Measurements from ENCODE around the gene SLC49A3. TPM values are rescaled to one million over a fixed set of nuclear protein-coding genes. Genes with fewer than 3 reads are reported as not detected.

The SLC49A3 gene
- total and polyA plus RNA-seq, 2 of the 13 experiments (the other 11 are each of a cell fraction or from before 2014, with no cell fraction given), result 0.07 to 0.17 TPM

DNA sequence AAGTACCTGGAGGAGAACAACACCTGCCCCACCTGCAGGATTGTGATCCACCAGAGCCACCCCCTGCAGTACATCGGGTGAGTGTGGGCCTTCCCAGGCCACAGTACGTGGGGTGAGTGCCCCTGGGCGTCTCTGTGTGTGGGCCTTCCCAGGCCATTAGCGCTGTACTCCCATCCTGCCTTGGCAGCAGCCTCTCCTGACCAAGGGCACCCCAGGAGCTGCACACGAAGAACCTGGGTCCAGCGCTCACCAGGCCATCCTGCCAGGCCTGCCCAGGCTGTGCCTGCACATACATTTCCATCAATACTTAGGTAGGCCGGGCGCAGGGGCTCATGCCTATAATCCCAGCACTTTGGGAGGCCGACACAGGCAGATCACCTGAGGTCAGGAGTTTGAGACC is 46.0 kb upstream of the SLC49A3 start:
- no TSS peak for BruUV-seq (replicated peaks)
- 100% methylated on average over 1 of the region's 9 CpGs for WGBS (ENCODE audit: low lambda C conversion rate)

DNA sequence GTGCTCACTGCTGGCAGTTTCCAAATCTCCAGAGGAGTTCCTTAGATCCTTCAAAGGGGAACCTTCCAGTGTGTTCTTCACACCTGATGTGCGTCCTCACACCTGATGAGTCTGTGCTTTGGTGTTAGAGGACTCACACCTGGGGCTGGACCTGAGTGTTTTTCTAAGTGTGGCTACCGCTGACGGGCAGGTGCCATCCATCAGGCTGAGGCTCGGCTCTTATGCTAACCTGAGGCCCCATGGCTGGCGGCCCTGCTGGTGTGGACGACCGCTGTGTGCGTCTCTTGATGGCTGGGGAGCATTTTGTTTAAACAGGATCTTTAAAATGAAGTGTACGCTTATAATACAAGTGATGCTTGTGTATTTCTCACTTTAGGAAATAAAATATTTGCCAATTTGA is 45.1 kb upstream of the SLC49A3 start:
- Histone ChIP-seq H3K4me1 (ENCODE audit: insufficient read depth, low read length) (no peaks in the 10 kb centered on the region), H3K4me2 (ENCODE audit: low read depth, low read length) (no peak overlapping the region), H3K9ac (ENCODE audit: insufficient read depth, low read depth, low read length) (no peak overlapping the region), H3K36me3 (replicated peaks in 1 of 2; ENCODE audit: control insufficient read depth in 1 of 2, insufficient read depth in 2 of 2, low read length in 2 of 2) (peaks cover 15 to 54% of the 10 kb centered on the region in 2 experiments), H3K27ac (ENCODE audit: extremely low read length, insufficient read depth, low read length) (no peak overlapping the region), H3K4me3 (replicated peaks in 1 of 3; ENCODE audit: insufficient read depth in 1 of 3, low read depth in 2 of 3, low read length in 3 of 3) (no peak overlapping the region), H4K20me1 (ENCODE audit: insufficient read depth, low read length) (peaks cover 5% of the 10 kb centered on the region; the same call in 1 of the 2 replicates), H3K79me2 (ENCODE audit: insufficient read depth, low read length) (no peaks in the 10 kb centered on the region), H2AFZ (ENCODE audit: low read length) (no peak overlapping the region), H3K27me3 (ENCODE audit: control insufficient read depth in 1 of 2, insufficient read depth in 2 of 2, low read length in 2 of 2) (no peaks in the 10 kb centered on the region), H3K9me3 (ENCODE audit: low read length) (no peaks in the 10 kb centered on the region)
- FAIRE-seq (no peak), ATAC-seq (no peak), DNase-seq (ENCODE audit: low spot score) (no peak)
- TF ChIP-seq, protein P1, sequence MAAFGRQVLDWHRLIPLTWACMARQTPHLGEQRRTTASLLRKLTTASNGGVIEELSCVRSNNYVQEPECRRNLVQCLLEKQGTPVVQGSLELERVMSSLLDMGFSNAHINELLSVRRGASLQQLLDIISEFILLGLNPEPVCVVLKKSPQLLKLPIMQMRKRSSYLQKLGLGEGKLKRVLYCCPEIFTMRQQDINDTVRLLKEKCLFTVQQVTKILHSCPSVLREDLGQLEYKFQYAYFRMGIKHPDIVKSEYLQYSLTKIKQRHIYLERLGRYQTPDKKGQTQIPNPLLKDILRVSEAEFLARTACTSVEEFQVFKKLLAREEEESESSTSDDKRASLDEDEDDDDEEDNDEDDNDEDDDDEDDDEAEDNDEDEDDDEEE (CRISPR knock-in tag; IDR thresholded peaks at IDR 0.05), result no peak
- TF ChIP-seq ZNF83 (CRISPR knock-in tag; IDR thresholded peaks at IDR 0.05; ENCODE audit: borderline replicate concordance) (no peak), ARNT2 (CRISPR knock-in tag; IDR thresholded peaks at IDR 0.05; ENCODE audit: low read depth) (no peak), U2AF1 (optimal IDR thresholded peaks at IDR 0.05; ENCODE audit: low read depth, low read length) (no peak)
- TF ChIP-seq, protein P2, sequence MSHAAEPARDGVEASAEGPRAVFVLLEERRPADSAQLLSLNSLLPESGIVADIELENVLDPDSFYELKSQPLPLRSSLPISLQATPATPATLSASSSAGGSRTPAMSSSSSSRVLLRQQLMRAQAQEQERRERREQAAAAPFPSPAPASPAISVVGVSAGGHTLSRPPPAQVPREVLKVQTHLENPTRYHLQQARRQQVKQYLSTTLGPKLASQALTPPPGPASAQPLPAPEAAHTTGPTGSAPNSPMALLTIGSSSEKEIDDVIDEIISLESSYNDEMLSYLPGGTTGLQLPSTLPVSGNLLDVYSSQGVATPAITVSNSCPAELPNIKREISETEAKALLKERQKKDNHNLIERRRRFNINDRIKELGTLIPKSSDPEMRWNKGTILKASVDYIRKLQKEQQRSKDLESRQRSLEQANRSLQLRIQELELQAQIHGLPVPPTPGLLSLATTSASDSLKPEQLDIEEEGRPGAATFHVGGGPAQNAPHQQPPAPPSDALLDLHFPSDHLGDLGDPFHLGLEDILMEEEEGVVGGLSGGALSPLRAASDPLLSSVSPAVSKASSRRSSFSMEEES (CRISPR knock-in tag; IDR thresholded peaks at IDR 0.05), result no peak
- WGBS (ENCODE audit: low lambda C conversion rate), result 98% methylated on average over 8 of the region's 9 CpGs
- ChIA-PET POLR2A (no interaction called here), CTCF (ENCODE audit: low intra/inter-chr PET ratio, low total read pairs) (no interaction called here)
- in situ Hi-C loops (cut with HindIII; ENCODE audit: extremely low pct_ligation_motif_present, low pct_unique_long_range_greater_than_20kb), result no loop called here
- intact Hi-C loops (cut with micrococcal nuclease; ENCODE audit: unreplicated experiment), result no loop called here
- BruUV-seq (replicated peaks), result TSS peak; percentile 52

More for the DNA sequence above, 46.0 kb upstream of the SLC49A3 start:
- DNase-seq (ENCODE audit: low spot score) (no peak), ATAC-seq (no peak), FAIRE-seq (no peak)
- Histone ChIP-seq H3K4me2 (ENCODE audit: low read depth, low read length) (no peak overlapping the region), H3K9me3 (ENCODE audit: low read length) (no peaks in the 10 kb centered on the region), H3K27ac (ENCODE audit: extremely low read length, insufficient read depth, low read length) (no peak overlapping the region), H3K4me3 (replicated peaks in 1 of 3; ENCODE audit: insufficient read depth in 1 of 3, low read depth in 2 of 3, low read length in 3 of 3) (no peak overlapping the region), H3K4me1 (ENCODE audit: insufficient read depth, low read length) (no peaks in the 10 kb centered on the region), H4K20me1 (ENCODE audit: insufficient read depth, low read length) (peaks cover 5% of the 10 kb centered on the region; the same call in 1 of the 2 replicates), H3K27me3 (ENCODE audit: control insufficient read depth in 1 of 2, insufficient read depth in 2 of 2, low read length in 2 of 2) (no peaks in the 10 kb centered on the region), H3K79me2 (ENCODE audit: insufficient read depth, low read length) (no peaks in the 10 kb centered on the region), H3K36me3 (replicated peaks in 1 of 2; ENCODE audit: control insufficient read depth in 1 of 2, insufficient read depth in 2 of 2, low read length in 2 of 2) (peaks cover 15 to 55% of the 10 kb centered on the region in 2 experiments), H3K9ac (ENCODE audit: insufficient read depth, low read depth, low read length) (no peak overlapping the region), H2AFZ (ENCODE audit: low read length) (no peak overlapping the region)
- TF ChIP-seq ZNF75D (CRISPR knock-in tag; IDR thresholded peaks at IDR 0.05; ENCODE audit: borderline replicate concordance), result no peak
- TF ChIP-seq, protein P3, sequence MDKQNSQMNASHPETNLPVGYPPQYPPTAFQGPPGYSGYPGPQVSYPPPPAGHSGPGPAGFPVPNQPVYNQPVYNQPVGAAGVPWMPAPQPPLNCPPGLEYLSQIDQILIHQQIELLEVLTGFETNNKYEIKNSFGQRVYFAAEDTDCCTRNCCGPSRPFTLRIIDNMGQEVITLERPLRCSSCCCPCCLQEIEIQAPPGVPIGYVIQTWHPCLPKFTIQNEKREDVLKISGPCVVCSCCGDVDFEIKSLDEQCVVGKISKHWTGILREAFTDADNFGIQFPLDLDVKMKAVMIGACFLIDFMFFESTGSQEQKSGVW (CRISPR knock-in tag; IDR thresholded peaks at IDR 0.05; ENCODE audit: borderline replicate concordance), result no peak
- no peak for TF ChIP-seq ARNT (IDR thresholded peaks at IDR 0.05)
- TF ChIP-seq RBM22 (optimal IDR thresholded peaks at IDR 0.05; ENCODE audit: low read length), result no peak
- TF ChIP-seq, protein P4, sequence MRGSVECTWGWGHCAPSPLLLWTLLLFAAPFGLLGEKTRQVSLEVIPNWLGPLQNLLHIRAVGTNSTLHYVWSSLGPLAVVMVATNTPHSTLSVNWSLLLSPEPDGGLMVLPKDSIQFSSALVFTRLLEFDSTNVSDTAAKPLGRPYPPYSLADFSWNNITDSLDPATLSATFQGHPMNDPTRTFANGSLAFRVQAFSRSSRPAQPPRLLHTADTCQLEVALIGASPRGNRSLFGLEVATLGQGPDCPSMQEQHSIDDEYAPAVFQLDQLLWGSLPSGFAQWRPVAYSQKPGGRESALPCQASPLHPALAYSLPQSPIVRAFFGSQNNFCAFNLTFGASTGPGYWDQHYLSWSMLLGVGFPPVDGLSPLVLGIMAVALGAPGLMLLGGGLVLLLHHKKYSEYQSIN (CRISPR knock-in tag; IDR thresholded peaks at IDR 0.05; ENCODE audit: borderline replicate concordance), result no peak
- TF ChIP-seq BHLHE40 (IDR thresholded peaks at IDR 0.05; ENCODE audit: low read length), result no peak
- CTCF ChIA-PET (ENCODE audit: low intra/inter-chr PET ratio, low total read pairs), result no interaction called here
- in situ Hi-C loops (cut with HindIII; ENCODE audit: extremely low pct_ligation_motif_present, low pct_unique_long_range_greater_than_20kb) (no loop called here), intact Hi-C loops (cut with micrococcal nuclease; ENCODE audit: unreplicated experiment) (no loop called here)
- POLR2A ChIA-PET, result no interaction called here
